Erythroblast (primary cell): ENCODE measurements around the gene CRY2.

Experiments used
- GATA1 ChIP-seq: IDR thresholded peaks from 2 replicates; pipeline ENCODE4 v1.6.1; 2011; ENCODE audit warnings: low read depth, mild to moderate bottlenecking, control low read depth, low read length, moderate library complexity
- POLR2A ChIP-seq: IDR thresholded peaks from 2 replicates; pipeline ENCODE4 v1.6.1; 2011; ENCODE audit warnings: mild to moderate bottlenecking, low read length

DNA sequence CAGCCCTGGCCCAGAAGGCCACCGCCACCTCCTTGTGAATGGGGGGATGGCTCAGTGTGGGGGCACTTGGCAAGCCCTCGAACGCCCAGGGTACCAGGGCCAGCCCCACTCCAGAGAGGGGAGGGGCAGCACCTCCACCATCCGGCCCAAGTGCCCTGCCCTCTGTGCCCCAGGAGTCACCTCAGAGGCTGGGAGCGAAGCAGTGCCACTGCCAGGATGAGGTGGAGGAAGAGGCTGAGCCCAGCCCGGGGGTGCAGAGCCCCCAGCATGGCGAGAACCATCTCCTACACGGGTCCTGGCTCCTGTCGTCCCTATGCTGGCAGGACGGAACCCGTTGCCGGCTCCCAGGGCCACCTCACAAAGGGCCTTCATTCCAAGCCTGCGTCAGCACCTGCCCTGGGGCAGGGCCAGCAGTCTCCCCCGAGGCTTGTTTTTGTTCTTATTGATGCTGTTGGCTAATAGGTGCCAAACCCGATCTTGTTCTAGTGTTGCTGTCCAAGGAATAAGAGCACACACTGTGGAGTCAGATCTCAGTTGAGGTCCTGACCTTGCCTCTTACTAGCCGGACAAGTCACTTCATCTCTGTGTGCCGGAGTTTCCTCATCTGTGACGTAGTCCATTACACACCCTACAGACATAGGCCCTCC, 59.8 kb downstream of the CRY2 start, which contains the start of gene FREY1:
- TF ChIP-seq POLR2A (peak; percentile 4), GATA1 (no peak)
